Sigmoid colon (tissue), 4 donors: ENCODE results near the gene SPG7.

Experiments
- CTCF ChIP-seq, 4 experiments: fragments of 450-650 bp in 3 of 4; fragments of 200-600 bp in 1 of 4; IDR thresholded peaks; one replicate each; pipeline ENCODE4 v1.5.1; 2016 to 2019; ENCODE audit warnings: antibody characterized with exemption in 4 of 4, mild to moderate bottlenecking in 3 of 4, moderate library complexity in 2 of 4
- EP300 ChIP-seq, 4 donors: sonication (generic); formaldehyde crosslinking; IDR thresholded peaks; one replicate each; pipeline ENCODE4 v1.6.1; 2017; ENCODE audit warnings: antibody characterized with exemption in 4 of 4
- POLR2A ChIP-seq, 2 donors: fragments of 450-650 bp; IDR thresholded peaks; one replicate each; pipeline ENCODE4 v1.6.1; 2016; ENCODE audit warnings: antibody characterized with exemption in 2 of 2, mild to moderate bottlenecking in 2 of 2, moderate library complexity in 2 of 2
- POLR2AphosphoS5 ChIP-seq, 4 donors: sonication (generic); formaldehyde crosslinking; IDR thresholded peaks; one replicate each; pipeline ENCODE4 v1.6.1; 2017; ENCODE audit warnings: antibody characterized with exemption in 4 of 4

GRCh38 chr16:89593841-89594240, 85.6 kb downstream of the SPG7 start:
- no peak for TF ChIP-seq CTCF (IDR thresholded peaks at IDR 0.05)
- no peak for TF ChIP-seq POLR2AphosphoS5 (IDR thresholded peaks at IDR 0.05)
- TF ChIP-seq POLR2A (IDR thresholded peaks at IDR 0.05) = no peak
- TF ChIP-seq EP300 (IDR thresholded peaks at IDR 0.05) = no peak
